T-helper 2 cell treated with Interferon-gamma antibody and Interleukin-4, amounts not matched to agents 5 μg/mL and 100 μg/mL, for 36 hours (primary cell): ENCODE measurements around the gene CITED4.

Experiments used
- DNase-seq: peaks from one replicate; pipeline ENCODE4 v3.0.0; 2021; ENCODE audit warnings: low spot score
- H3K27ac Mint-ChIP-seq: one replicate; pipeline ENCODE4 v1.8.0; 2021; ENCODE audit warnings: mild to moderate bottlenecking, mixed read lengths
- H3K27me3 Mint-ChIP-seq: one replicate; pipeline ENCODE4 v1.8.0; 2021; ENCODE audit warnings: low read depth, mixed read lengths
- H3K36me3 Mint-ChIP-seq: one replicate; pipeline ENCODE4 v1.8.0; 2021; ENCODE audit warnings: low read depth, mixed read lengths
- H3K4me1 Mint-ChIP-seq: one replicate; pipeline ENCODE4 v1.8.0; 2021; ENCODE audit warnings: low read depth, mixed read lengths
- H3K4me3 Mint-ChIP-seq: one replicate; pipeline ENCODE4 v1.8.0; 2022; ENCODE audit warnings: mild to moderate bottlenecking, moderate library complexity, mixed read lengths
- H3K9me3 Mint-ChIP-seq: one replicate; pipeline ENCODE4 v1.8.0; 2021; ENCODE audit warnings: mixed read lengths

The CITED4 gene

DNA sequence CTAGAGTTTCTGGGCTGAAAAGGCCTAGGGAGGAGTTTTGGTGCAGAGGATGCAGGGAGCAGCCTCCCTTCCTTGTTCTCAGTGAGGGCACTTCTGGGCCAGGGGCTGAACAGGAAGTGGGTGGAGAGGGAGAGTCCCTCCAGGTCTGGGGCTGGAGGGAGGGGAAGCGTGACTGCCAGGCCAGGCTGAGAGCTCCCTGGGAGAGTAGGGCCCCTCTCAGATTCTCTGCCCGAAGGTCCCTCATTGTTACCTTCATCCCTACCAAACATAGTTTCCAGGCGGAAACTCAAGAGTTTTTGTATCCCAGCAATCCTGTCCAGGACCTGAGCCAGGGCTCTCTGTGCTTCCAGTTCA is 36.8 kb downstream of the CITED4 start:
- H3K27ac Mint-ChIP-seq, result peak overlapping the region; percentile 39
- no peaks in the 10 kb centered on the region for H3K36me3 Mint-ChIP-seq

GRCh38 chr1:40824591-40825434 is 37.4 kb downstream of the CITED4 start:
- no peaks in the 10 kb centered on the region for H3K27me3 Mint-ChIP-seq
- H3K36me3 Mint-ChIP-seq, result no peaks in the 10 kb centered on the region
- H3K9me3 Mint-ChIP-seq, result no peaks in the 10 kb centered on the region
- H3K27ac Mint-ChIP-seq, result peak overlapping the region; percentile 39
- no peak for DNase-seq
- no peak overlapping the region for H3K4me3 Mint-ChIP-seq
- H3K4me1 Mint-ChIP-seq, result peaks cover 14% of the 10 kb centered on the region

More for the DNA sequence above, 36.8 kb downstream of the CITED4 start:
- no peak for DNase-seq
- Mint-ChIP-seq H3K9me3 (no peaks in the 10 kb centered on the region), H3K4me1 (peaks cover 14% of the 10 kb centered on the region), H3K4me3 (no peak overlapping the region), H3K27me3 (no peaks in the 10 kb centered on the region)

DNA sequence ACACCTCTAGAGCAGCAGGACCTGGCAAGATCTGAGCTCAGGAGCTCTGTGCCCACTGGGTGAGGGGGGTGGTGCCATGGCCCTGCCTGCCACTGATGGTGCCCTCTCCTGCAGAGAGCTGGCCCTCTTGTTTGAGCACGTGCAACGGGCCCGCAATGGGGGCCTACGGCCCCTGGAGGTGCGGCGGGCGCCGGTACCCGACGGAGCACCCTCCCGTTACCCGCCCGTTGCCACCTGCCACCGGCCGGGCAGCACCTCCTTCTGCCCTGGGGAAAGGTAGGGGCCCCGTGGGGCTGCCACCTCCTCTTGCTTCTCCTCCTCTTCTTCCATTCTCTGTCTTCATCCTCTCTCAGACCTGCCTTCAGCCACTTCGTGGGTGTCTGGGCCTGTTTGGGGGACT is 38.2 kb downstream of the CITED4 start:
- Mint-ChIP-seq H3K27me3 (no peaks in the 10 kb centered on the region), H3K9me3 (no peaks in the 10 kb centered on the region), H3K4me1 (peaks cover 19% of the 10 kb centered on the region), H3K4me3 (no peak overlapping the region), H3K27ac (no peak overlapping the region), H3K36me3 (no peaks in the 10 kb centered on the region)
- no peak for DNase-seq

- no peak overlapping the region for H3K27ac Mint-ChIP-seq
- peaks cover 23% of the 10 kb centered on the region for H3K4me1 Mint-ChIP-seq
- no peaks in the 10 kb centered on the region for H3K27me3 Mint-ChIP-seq
- no peaks in the 10 kb centered on the region for H3K36me3 Mint-ChIP-seq
- no peak for DNase-seq
- no peak overlapping the region for H3K4me3 Mint-ChIP-seq
- no peaks in the 10 kb centered on the region for H3K9me3 Mint-ChIP-seq
Measured at GRCh38 chr1:40823345-40823744, 38.8 kb downstream of the CITED4 start.

- Mint-ChIP-seq H3K4me1 (peaks cover 23% of the 10 kb centered on the region), H3K9me3 (no peaks in the 10 kb centered on the region), H3K36me3 (no peaks in the 10 kb centered on the region), H3K27ac (no peak overlapping the region), H3K27me3 (no peaks in the 10 kb centered on the region), H3K4me3 (no peak overlapping the region)
- no peak for DNase-seq
Measured at GRCh38 chr1:40822890-40823289, 39.3 kb downstream of the CITED4 start.

DNA sequence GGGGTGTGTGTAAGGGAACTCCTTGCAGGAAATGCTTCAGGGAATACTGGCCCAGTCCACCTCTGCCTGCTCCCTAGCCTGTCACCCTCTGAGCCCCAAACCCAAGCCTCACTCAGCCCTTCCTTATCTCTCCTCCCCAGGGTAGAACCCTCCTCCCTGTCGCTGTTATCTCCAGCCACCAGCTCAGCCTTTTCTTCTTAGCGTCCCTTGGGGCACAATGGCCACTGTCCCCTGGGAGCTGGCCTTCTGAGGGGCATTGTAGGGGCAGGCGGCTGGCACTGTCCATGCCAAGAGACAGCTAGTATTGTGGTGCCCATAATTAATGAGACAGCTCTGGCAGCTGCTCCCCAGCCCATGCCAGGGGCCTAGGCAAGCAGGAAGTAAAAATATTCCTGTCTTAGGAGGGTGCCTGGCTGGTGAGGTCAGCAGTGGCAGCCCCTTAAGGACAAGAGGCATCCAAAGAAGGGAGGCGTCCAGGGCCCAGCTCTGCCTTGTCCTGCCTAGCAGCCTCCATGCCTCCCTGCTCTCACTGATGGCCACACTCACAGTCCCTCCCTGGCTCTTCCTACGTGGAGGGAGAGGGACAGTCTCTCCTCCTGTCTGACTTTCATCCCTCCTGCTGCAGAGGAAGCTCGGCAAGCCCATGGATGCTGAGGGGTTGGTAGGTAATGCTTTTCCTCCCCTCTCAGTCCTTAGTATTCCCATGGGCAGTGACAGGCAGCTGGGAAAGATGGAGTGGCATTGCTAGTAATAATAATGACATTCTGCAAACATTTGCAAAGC is 41.1 kb downstream of the CITED4 start:
- Mint-ChIP-seq H3K9me3 (no peaks in the 10 kb centered on the region), H3K36me3 (no peaks in the 10 kb centered on the region), H3K4me3 (no peak overlapping the region), H3K27ac (peak overlapping the region; percentile 69), H3K27me3 (peaks cover 6% of the 10 kb centered on the region), H3K4me1 (peaks cover 25% of the 10 kb centered on the region)
- no peak for DNase-seq

GRCh38 chr1:40820251-40820797 is 41.8 kb downstream of the CITED4 start:
- Mint-ChIP-seq H3K27me3 (peaks cover 6% of the 10 kb centered on the region), H3K9me3 (no peaks in the 10 kb centered on the region), H3K4me1 (peaks cover 18% of the 10 kb centered on the region), H3K36me3 (no peaks in the 10 kb centered on the region), H3K4me3 (no peak overlapping the region), H3K27ac (no peak overlapping the region)
- DNase-seq, result no peak

DNA sequence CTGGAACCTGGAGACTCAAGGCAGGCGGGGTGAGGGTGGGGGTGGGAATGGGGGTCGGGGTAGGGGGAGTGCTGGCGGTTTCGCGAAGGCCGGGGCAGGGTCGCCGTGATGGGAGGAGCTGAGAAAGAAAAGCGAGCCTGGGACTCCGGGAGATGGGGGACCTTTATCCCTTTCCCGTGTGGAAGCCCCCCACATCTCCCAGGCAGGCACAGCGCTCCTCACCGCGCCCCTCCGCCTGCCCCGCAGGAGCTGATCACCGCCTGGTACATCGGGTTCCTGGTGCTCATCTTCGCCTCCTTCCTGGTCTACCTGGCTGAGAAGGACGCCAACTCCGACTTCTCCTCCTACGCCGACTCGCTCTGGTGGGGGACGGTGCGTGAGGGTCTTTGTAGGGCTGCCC is 43.1 kb downstream of the CITED4 start:
- H3K27ac Mint-ChIP-seq, result peak overlapping the region; percentile 26
- peaks cover 8% of the 10 kb centered on the region for H3K27me3 Mint-ChIP-seq
- H3K4me3 Mint-ChIP-seq, result peak overlapping the region; percentile 21
- no peak for DNase-seq
- peaks cover 12% of the 10 kb centered on the region for H3K4me1 Mint-ChIP-seq
- H3K9me3 Mint-ChIP-seq, result no peaks in the 10 kb centered on the region
- no peaks in the 10 kb centered on the region for H3K36me3 Mint-ChIP-seq

- DNase-seq, result peak; percentile 83
- Mint-ChIP-seq H3K36me3 (no peaks in the 10 kb centered on the region), H3K27ac (peak overlapping the region; percentile 69), H3K4me3 (peak overlapping the region; percentile 73), H3K4me1 (peaks cover 12% of the 10 kb centered on the region), H3K27me3 (peaks cover 8% of the 10 kb centered on the region), H3K9me3 (no peaks in the 10 kb centered on the region)
Measured at GRCh38 chr1:40818264-40818961, 43.8 kb downstream of the CITED4 start.

DNA sequence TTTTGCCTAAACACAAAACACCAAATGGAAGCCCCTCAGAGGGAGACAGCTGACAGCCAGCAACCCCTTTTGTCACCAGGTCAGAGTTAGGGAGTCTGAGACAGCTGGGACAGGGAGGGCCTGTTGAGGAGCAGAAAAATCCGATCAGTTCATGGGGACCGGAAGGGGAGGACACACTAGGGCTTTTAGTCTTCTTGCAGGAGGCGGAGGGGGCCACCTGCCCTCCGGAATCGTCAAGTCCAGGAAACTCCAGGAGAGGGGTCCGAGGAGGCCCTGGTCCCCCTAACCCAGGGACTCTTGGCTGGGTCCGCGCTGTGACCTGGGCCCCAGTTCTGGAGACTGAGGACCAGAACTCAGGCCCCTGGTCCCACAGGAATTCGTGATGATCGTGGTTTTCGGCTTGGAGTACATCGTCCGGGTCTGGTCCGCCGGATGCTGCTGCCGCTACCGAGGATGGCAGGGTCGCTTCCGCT is 44.3 kb downstream of the CITED4 start:
- Mint-ChIP-seq H3K4me3 (peak overlapping the region; percentile 73), H3K36me3 (no peaks in the 10 kb centered on the region), H3K27ac (peak overlapping the region; percentile 69), H3K9me3 (no peaks in the 10 kb centered on the region), H3K27me3 (peaks cover 11% of the 10 kb centered on the region), H3K4me1 (peaks cover 12% of the 10 kb centered on the region)
- DNase-seq, result no peak

DNA sequence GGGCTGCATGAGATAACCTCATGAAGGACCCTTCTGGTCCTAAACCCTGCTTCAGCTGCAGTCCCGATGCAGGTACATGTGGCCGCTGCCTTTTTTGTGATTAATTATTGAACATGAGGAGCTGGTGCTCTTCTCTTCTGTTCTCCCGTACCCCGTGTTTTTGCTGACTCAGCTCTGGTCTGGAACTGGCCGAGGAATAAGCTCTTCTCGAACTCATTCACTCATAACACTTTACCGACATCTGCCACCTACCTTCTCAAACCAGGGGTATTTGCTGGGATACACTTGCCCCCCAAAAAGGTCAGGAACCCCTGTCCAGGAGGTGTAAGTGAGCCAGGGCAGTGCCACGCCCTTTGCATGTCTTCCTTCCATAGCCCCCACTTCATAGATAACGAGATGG is 46.7 kb downstream of the CITED4 start:
- H3K27ac Mint-ChIP-seq, result no peak overlapping the region
- no peaks in the 10 kb centered on the region for H3K36me3 Mint-ChIP-seq
- peaks cover 13% of the 10 kb centered on the region for H3K4me1 Mint-ChIP-seq
- no peaks in the 10 kb centered on the region for H3K9me3 Mint-ChIP-seq
- no peak overlapping the region for H3K4me3 Mint-ChIP-seq
- H3K27me3 Mint-ChIP-seq, result peaks cover 15% of the 10 kb centered on the region
- DNase-seq, result no peak
